Mesothelial cell of epicardium (in vitro differentiated cells): ENCODE measurements around the gene SHANK2. TPM values are rescaled to one million over a fixed set of nuclear protein-coding genes. Genes with fewer than 3 reads are reported as not detected.

Source experiments
- DNase-seq, 2 experiments: peaks; one replicate each; pipeline ENCODE4 v3.0.0; 2021; ENCODE audit warnings: low spot score in 2 of 2; ENCODE audit not compliant: unreplicated experiment in 2 of 2
- H3K27ac Mint-ChIP-seq: 2 replicates; pipeline ENCODE4 v1.8.0; 2021; ENCODE audit warnings: mixed read lengths
- H3K27me3 Mint-ChIP-seq: 2 replicates; pipeline ENCODE4 v1.8.0; 2021; ENCODE audit warnings: low read depth, mixed read lengths
- H3K36me3 Mint-ChIP-seq: 2 replicates; pipeline ENCODE4 v1.8.0; 2021; ENCODE audit warnings: mixed read lengths
- H3K4me1 Mint-ChIP-seq: 2 replicates; pipeline ENCODE4 v1.8.0; 2021; ENCODE audit warnings: mixed read lengths
- H3K4me3 Mint-ChIP-seq: 2 replicates; pipeline ENCODE4 v1.8.0; 2021; ENCODE audit warnings: mild to moderate bottlenecking, moderate library complexity, mixed read lengths
- H3K9me3 Mint-ChIP-seq: 2 replicates; pipeline ENCODE4 v1.8.0; 2021; ENCODE audit warnings: mixed read lengths
- total RNA-seq: library from RNA; stranded (reverse); gene quantifications from 3 replicates; pipeline ENCODE4 v1.2.1, GENCODE V29; 2021
- TF ChIP-seq, protein P1 (sequence below): fragments of 200-600 bp; sonication (generic); IDR thresholded peaks from one replicate; pipeline ENCODE4 v1.5.0; 2021; ENCODE audit warnings: antibody characterized with exemption; ENCODE audit not compliant: unreplicated experiment

The SHANK2 gene
- total RNA-seq, 1 donor from 2014 or later: 2.1 TPM

DNA sequence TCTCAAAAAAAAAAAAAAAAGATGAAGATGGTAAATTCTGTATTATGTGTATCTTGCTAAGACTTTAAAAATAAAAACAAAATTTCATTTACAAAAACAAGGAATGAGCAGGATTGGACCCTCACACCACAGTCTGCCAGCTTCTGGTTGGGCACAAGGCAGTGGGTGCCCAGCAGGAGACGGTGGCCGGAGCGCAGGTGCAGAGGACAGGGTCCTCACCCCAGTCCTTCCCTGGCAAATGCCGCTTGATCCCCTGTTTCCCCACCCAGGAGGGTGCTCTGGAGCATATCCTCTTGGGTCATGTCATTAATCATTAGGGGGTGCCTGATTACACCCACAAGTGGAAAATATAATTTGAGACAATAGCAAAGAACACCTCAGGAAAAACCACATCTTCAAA is 31.2 kb downstream of the SHANK2 start:
- Mint-ChIP-seq H3K36me3 (peaks cover 3% of the 10 kb centered on the region), H3K4me3 (no peak overlapping the region), H3K27me3 (no peaks in the 10 kb centered on the region), H3K27ac (no peak overlapping the region), H3K4me1 (peaks cover 4% of the 10 kb centered on the region), H3K9me3 (peaks cover 8% of the 10 kb centered on the region)
- no peak for DNase-seq
- TF ChIP-seq, protein P1, sequence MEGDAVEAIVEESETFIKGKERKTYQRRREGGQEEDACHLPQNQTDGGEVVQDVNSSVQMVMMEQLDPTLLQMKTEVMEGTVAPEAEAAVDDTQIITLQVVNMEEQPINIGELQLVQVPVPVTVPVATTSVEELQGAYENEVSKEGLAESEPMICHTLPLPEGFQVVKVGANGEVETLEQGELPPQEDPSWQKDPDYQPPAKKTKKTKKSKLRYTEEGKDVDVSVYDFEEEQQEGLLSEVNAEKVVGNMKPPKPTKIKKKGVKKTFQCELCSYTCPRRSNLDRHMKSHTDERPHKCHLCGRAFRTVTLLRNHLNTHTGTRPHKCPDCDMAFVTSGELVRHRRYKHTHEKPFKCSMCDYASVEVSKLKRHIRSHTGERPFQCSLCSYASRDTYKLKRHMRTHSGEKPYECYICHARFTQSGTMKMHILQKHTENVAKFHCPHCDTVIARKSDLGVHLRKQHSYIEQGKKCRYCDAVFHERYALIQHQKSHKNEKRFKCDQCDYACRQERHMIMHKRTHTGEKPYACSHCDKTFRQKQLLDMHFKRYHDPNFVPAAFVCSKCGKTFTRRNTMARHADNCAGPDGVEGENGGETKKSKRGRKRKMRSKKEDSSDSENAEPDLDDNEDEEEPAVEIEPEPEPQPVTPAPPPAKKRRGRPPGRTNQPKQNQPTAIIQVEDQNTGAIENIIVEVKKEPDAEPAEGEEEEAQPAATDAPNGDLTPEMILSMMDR: no peak

DNA sequence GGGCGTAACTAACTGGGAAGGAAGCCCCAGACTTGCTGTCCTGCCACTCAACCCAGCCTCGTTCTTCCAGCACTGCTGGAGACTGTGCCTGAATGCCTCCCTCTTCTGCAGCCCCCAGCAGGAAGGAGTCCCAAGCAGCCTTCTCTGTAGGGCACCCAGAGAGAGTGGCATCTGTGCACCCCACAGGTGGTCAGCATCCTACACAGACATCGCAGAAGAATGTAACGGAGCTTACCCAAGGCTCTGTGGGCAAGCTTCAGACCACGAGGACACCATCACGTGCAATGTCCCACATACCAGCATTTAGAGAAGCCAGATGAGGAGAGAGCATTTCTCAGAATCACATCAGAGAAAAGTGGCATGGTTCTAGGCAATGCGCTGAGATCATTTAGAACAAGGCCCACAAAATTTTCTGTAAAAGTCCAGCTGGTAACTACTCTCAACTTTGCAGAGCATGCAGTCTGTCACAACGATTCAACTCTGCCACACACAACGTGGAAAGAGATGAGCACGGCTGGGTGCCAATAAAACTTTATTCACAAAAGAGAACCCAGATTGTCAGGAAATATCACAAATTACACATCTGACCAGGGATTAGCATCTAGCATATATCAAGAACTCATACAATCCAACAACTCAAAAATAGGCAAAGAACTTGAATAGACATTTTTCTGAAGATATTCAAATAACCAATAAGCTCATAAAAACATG is 33.4 kb downstream of the SHANK2 start:
- peaks cover 3% of the 10 kb centered on the region for H3K27me3 Mint-ChIP-seq
- H3K4me3 Mint-ChIP-seq: no peak overlapping the region
- no peaks in the 10 kb centered on the region for H3K9me3 Mint-ChIP-seq
- no peaks in the 10 kb centered on the region for H3K36me3 Mint-ChIP-seq
- TF ChIP-seq, protein P1: no peak
- DNase-seq: no peak
- no peak overlapping the region for H3K27ac Mint-ChIP-seq
- peaks cover 4% of the 10 kb centered on the region for H3K4me1 Mint-ChIP-seq

DNA sequence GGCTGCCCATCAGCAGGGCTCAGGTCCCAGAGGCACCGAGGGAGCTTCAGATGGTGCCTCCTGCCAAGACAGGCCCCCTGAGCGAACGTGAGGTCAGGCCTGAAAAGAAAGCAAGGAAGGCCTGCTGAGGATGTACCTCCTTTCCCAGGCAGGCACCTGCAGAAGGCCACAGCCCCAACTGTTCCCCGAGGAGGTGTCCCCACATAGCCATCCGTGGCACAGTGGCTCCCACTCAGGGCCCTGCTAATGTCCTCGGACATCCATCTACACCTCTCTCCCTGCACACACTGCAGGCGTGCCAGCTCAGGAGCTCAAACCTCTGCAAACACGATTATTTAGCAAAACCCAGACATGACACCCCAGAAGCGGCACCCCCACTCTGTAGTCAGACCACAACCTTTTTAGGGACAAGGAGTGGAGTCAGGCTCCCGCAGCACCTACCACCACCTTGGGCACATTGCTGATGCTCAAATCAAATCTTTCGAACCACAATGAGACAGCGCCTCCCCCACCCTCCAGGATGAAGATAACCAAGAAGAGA is 36.9 kb downstream of the SHANK2 start:
- Mint-ChIP-seq H3K27me3 (peaks cover 6% of the 10 kb centered on the region), H3K4me3 (no peak overlapping the region), H3K27ac (no peak overlapping the region), H3K9me3 (no peaks in the 10 kb centered on the region), H3K4me1 (no peaks in the 10 kb centered on the region), H3K36me3 (no peaks in the 10 kb centered on the region)
- TF ChIP-seq, protein P1: no peak
- DNase-seq: no peak

DNA sequence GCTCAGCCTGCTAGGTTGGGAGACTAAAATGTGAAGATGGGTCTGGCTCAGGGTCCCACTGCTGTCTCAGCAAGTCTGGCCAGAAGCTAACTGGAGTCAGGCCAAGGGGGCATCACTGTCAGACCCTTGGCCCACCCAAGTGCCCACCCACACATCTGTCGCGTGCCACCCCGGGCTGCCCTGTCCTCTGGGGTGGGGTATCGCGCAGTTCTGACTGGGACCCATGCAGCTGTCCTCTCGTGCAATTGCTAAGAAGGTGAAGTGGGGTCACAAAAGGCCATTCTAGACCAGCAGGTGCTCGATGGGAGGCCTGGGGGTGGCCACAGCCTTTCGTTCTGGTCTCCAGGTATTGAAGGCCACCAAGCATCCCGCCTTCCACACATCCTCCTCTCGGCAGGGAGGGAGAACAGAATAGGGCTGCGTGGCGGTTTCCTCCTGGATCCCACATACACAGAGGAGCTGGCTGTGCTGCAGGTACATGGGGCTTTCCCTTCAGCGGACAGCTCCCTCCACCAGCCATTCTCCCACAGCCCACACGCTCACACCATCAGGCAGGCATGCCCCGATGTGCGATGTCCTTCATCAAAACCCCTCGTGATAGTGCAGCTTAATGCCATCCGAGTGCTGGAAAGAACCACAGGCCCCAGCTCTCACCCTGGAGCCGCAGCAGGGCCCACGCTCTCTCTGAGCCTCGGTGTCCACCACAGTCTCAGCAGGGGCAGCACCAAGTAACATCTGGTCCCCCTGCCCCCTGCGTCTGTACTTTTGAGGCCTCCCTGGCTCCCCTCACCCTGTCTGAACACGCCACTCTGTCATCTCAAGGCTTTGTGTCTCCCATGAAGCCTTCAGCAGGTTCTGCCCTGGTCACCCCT is 37.6 kb downstream of the SHANK2 start:
- DNase-seq: no peak
- Mint-ChIP-seq H3K9me3 (no peaks in the 10 kb centered on the region), H3K27me3 (peaks cover 6% of the 10 kb centered on the region), H3K27ac (no peak overlapping the region), H3K36me3 (no peaks in the 10 kb centered on the region), H3K4me3 (no peak overlapping the region), H3K4me1 (no peaks in the 10 kb centered on the region)
- TF ChIP-seq, protein P1: no peak

DNA sequence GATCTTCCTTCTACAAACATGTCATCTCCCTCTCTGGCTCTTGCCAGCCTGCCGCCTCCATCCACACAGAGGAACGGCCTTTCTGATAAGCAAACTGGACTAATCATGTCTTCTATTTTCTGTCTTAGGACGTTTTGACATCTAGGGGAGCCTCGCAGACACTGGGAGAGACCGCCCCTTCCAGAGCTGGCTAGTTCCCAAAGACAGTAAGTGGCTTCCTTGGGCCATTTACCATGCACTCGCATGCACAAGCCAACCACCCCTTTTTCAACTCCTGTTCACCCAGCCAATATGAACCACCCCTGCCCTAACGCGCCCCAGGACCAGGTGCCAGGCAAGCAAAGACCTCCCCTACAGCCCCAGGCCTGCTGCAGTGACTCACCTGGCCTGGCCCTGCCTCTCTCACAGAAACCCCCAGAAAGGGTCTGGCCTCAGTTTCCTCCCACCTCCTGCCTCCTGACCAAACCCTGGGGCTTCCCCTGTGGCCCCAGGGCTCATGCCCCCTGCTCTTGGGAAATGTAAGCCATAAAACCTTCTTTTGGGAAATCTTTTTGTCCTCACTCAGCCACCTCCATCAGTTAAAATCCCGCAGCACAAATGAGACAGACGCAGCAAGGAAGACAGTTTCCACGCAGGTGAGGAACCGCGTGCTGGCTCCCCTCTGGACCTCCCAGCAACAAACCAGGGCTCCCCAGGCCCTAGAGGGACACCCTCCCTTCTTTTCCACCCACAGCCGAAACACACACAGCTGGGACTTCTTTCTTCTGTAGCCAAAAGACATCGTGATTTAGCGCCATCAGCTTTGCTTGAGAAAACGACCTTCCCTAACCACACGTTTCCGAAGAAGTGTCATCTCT is 38.5 kb downstream of the SHANK2 start:
- Mint-ChIP-seq H3K27me3 (peaks cover 6% of the 10 kb centered on the region), H3K4me1 (no peaks in the 10 kb centered on the region), H3K9me3 (no peaks in the 10 kb centered on the region), H3K36me3 (no peaks in the 10 kb centered on the region), H3K27ac (no peak overlapping the region), H3K4me3 (no peak overlapping the region)
- no peak for DNase-seq
- TF ChIP-seq, protein P1: no peak
